ENCODE data around the gene SDK1. TPM values are rescaled to one million over a fixed set of nuclear protein-coding genes. Genes with fewer than 3 reads are reported as not detected.

SDK1 gene
- total RNA-seq, 1 donor from 2014 or later = 10.9 TPM

DNA sequence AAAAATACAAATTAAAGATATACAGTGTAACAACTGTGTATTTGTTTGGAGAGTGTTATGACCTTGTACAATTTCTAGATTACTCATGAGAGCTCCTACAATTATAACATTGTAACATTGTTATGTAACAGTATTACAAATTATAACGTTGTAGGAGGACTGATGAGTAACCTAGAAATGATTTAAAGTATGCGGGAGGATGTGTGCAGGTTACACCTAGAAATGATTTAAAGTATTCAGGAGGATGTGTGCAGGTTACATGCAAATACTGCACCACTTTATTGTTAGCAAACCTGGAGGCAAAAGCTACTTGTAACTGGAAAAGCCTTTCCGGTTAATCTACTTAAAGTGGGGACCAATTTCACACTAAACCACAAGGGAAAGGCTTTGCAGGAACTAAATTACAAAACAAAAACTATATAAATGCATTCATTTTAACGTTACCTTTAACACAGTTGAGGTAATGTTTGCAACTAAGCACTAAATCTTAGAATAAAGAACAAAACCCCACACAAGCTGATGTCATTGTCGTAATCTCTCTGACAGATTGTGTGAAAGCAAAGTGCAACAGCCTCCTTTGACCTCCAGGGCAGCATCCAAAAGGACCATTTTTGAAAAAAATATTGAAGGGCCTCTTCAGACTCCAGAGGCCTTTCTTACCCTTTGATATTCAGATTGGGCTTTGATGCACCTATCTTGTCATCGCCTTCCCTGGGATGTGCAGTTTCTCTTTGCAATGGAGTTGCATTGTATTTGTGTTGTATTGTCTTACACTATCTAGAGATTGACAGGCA, 858.9 kb downstream of the SDK1 start:
- TF ChIP-seq, protein P1, sequence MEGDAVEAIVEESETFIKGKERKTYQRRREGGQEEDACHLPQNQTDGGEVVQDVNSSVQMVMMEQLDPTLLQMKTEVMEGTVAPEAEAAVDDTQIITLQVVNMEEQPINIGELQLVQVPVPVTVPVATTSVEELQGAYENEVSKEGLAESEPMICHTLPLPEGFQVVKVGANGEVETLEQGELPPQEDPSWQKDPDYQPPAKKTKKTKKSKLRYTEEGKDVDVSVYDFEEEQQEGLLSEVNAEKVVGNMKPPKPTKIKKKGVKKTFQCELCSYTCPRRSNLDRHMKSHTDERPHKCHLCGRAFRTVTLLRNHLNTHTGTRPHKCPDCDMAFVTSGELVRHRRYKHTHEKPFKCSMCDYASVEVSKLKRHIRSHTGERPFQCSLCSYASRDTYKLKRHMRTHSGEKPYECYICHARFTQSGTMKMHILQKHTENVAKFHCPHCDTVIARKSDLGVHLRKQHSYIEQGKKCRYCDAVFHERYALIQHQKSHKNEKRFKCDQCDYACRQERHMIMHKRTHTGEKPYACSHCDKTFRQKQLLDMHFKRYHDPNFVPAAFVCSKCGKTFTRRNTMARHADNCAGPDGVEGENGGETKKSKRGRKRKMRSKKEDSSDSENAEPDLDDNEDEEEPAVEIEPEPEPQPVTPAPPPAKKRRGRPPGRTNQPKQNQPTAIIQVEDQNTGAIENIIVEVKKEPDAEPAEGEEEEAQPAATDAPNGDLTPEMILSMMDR (IDR thresholded peaks at IDR 0.05) = no peak
- Mint-ChIP-seq H3K4me1 (ENCODE audit: low read depth) (peaks cover 2% of the 10 kb centered on the region), H3K36me3 (ENCODE audit: low read depth) (no peaks in the 10 kb centered on the region), H3K27me3 (ENCODE audit: low read depth) (no peaks in the 10 kb centered on the region), H3K9me3 (ENCODE audit: low read depth) (peaks cover 3% of the 10 kb centered on the region), H3K27ac (ENCODE audit: unreplicated experiment) (no peak overlapping the region), H3K4me3 (ENCODE audit: unreplicated experiment) (no peak overlapping the region)
- DNase-seq (ENCODE audit: low spot score) = no peak

GRCh38 chr7:4162884-4163564, 862.0 kb downstream of the SDK1 start:
- Mint-ChIP-seq H3K9me3 (ENCODE audit: low read depth) (peaks cover 3% of the 10 kb centered on the region), H3K4me3 (ENCODE audit: unreplicated experiment) (no peak overlapping the region), H3K27ac (ENCODE audit: unreplicated experiment) (no peak overlapping the region), H3K27me3 (ENCODE audit: low read depth) (no peaks in the 10 kb centered on the region), H3K36me3 (ENCODE audit: low read depth) (no peaks in the 10 kb centered on the region), H3K4me1 (ENCODE audit: low read depth) (peaks cover 2% of the 10 kb centered on the region)
- TF ChIP-seq, protein P1 (IDR thresholded peaks at IDR 0.05) = no peak
- DNase-seq (ENCODE audit: low spot score) = no peak

- H3K4me1 Mint-ChIP-seq (ENCODE audit: low read depth) = peaks cover 2% of the 10 kb centered on the region
- no peak for DNase-seq (ENCODE audit: low spot score)
- no peak overlapping the region for H3K27ac Mint-ChIP-seq (ENCODE audit: unreplicated experiment)
- peaks cover 3% of the 10 kb centered on the region for H3K9me3 Mint-ChIP-seq (ENCODE audit: low read depth)
- H3K36me3 Mint-ChIP-seq (ENCODE audit: low read depth) = no peaks in the 10 kb centered on the region
- TF ChIP-seq, protein P1 (IDR thresholded peaks at IDR 0.05) = no peak
- no peak overlapping the region for H3K4me3 Mint-ChIP-seq (ENCODE audit: unreplicated experiment)
- H3K27me3 Mint-ChIP-seq (ENCODE audit: low read depth) = no peaks in the 10 kb centered on the region
Measured at GRCh38 chr7:4163565-4164203, 862.6 kb downstream of the SDK1 start.

DNA sequence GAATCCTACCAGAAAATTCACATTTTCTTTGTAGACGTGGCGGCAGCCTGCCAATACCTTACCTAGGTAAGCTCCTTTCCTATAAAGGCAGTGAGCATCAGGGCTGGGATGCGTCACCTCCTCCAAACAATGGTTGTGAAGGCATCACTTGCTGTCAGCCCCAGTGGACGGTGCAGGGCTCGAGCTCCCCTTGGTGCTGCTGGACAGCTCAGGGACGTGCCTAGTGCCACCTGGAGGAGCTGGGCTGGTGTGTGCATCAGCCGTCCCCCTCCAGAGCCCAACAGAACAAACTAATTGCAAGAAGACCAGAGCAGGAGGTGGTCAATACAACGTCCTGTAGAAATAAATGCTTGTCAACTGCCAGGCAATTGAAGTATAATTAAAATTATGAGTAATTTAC, 863.5 kb downstream of the SDK1 start:
- no peak overlapping the region for H3K4me3 Mint-ChIP-seq (ENCODE audit: unreplicated experiment)
- H3K27ac Mint-ChIP-seq (ENCODE audit: unreplicated experiment) = no peak overlapping the region
- TF ChIP-seq, protein P1 (IDR thresholded peaks at IDR 0.05) = no peak

GRCh38 chr7:4166340-4166739, 865.3 kb downstream of the SDK1 start:
- peaks cover 2% of the 10 kb centered on the region for H3K4me1 Mint-ChIP-seq (ENCODE audit: low read depth)

More for the DNA sequence above, 863.5 kb downstream of the SDK1 start:
- H3K36me3 Mint-ChIP-seq (ENCODE audit: low read depth) = no peaks in the 10 kb centered on the region
- H3K9me3 Mint-ChIP-seq (ENCODE audit: low read depth) = peaks cover 3% of the 10 kb centered on the region
- H3K27me3 Mint-ChIP-seq (ENCODE audit: low read depth) = no peaks in the 10 kb centered on the region
- DNase-seq (ENCODE audit: low spot score) = no peak
- H3K4me1 Mint-ChIP-seq (ENCODE audit: low read depth) = peaks cover 2% of the 10 kb centered on the region

More at GRCh38 chr7:4166340-4166739, 865.3 kb downstream of the SDK1 start:
- Mint-ChIP-seq H3K9me3 (ENCODE audit: low read depth) (no peaks in the 10 kb centered on the region), H3K27ac (ENCODE audit: unreplicated experiment) (no peak overlapping the region), H3K4me3 (ENCODE audit: unreplicated experiment) (no peak overlapping the region), H3K36me3 (ENCODE audit: low read depth) (no peaks in the 10 kb centered on the region), H3K27me3 (ENCODE audit: low read depth) (no peaks in the 10 kb centered on the region)
- DNase-seq (ENCODE audit: low spot score) = no peak
- TF ChIP-seq, protein P1 (IDR thresholded peaks at IDR 0.05) = no peak

Measured in chondrocyte (in vitro differentiated cells).